ENCODE data around the gene RNF138.

GRCh38 chr18:32175265-32175664 is 83.6 kb downstream of the RNF138 start:
- TF ChIP-seq CTCF (conservative IDR thresholded peaks at IDR 0.05) (no peak), EZH2 (IDR thresholded peaks at IDR 0.05; ENCODE audit: low read depth) (no peak)

All from PC-9 (cell line).